HUES64 (cell line): ENCODE results near the gene CRYGD.
"Not testable (repeated sequence)": the region's sequence is repeated elsewhere in the genome, so short reads cannot be mapped to it uniquely, and the experiment has no call there.

Experiments used
- H3K27ac ChIP-seq: 2 replicates; pipeline ENCODE4 v1.7.0; 2013; ENCODE audit warnings: low read depth, low read length, inconsistent platforms
- H3K27me3 ChIP-seq: 2 replicates; pipeline ENCODE4 v1.6.1; 2013; ENCODE audit warnings: mild to moderate bottlenecking, low read length; ENCODE audit not compliant: insufficient read depth
- H3K36me3 ChIP-seq: 2 replicates; pipeline ENCODE4 v1.6.1; 2013; ENCODE audit warnings: mild to moderate bottlenecking, low read length; ENCODE audit not compliant: insufficient read depth
- H3K4me1 ChIP-seq: 2 replicates; pipeline ENCODE4 v1.6.1; 2013; ENCODE audit warnings: mild to moderate bottlenecking, low read length, moderate library complexity; ENCODE audit not compliant: insufficient read depth
- H3K4me3 ChIP-seq: 2 replicates; pipeline ENCODE4 v1.5.1; 2013; ENCODE audit warnings: mild to moderate bottlenecking, low read length, moderate library complexity
- H3K9ac ChIP-seq: 2 replicates; pipeline ENCODE4 v1.6.1; 2013; ENCODE audit warnings: mild to moderate bottlenecking, low read depth, low read length
- H3K9me3 ChIP-seq: 2 replicates; pipeline ENCODE4 v1.6.1; 2013; ENCODE audit warnings: low read depth, low read length; ENCODE audit not compliant: insufficient read depth
- WGBS: fragments of 150-250, 120-280 bp; methylation state at CpG from one replicate; pipeline ENCODE4 v1.1.7; 2013; ENCODE audit warnings: missing lambda C conversion rate; 5-methylcytosine and 5-hydroxymethylcytosine counted together

CRYGD gene

GRCh38 chr2:208101716-208102631, 22.4 kb downstream of the CRYGD start:
- Histone ChIP-seq H3K4me3 (no peak overlapping the region), H3K27me3 (no peaks in the 10 kb centered on the region), H3K4me1 (peaks cover 12% of the 10 kb centered on the region), H3K9ac (no peak overlapping the region), H3K9me3 (no peaks in the 10 kb centered on the region), H3K36me3 (no peaks in the 10 kb centered on the region), H3K27ac (no peak overlapping the region)
- 46% methylated on average over 10 of the region's 10 CpGs for WGBS

DNA sequence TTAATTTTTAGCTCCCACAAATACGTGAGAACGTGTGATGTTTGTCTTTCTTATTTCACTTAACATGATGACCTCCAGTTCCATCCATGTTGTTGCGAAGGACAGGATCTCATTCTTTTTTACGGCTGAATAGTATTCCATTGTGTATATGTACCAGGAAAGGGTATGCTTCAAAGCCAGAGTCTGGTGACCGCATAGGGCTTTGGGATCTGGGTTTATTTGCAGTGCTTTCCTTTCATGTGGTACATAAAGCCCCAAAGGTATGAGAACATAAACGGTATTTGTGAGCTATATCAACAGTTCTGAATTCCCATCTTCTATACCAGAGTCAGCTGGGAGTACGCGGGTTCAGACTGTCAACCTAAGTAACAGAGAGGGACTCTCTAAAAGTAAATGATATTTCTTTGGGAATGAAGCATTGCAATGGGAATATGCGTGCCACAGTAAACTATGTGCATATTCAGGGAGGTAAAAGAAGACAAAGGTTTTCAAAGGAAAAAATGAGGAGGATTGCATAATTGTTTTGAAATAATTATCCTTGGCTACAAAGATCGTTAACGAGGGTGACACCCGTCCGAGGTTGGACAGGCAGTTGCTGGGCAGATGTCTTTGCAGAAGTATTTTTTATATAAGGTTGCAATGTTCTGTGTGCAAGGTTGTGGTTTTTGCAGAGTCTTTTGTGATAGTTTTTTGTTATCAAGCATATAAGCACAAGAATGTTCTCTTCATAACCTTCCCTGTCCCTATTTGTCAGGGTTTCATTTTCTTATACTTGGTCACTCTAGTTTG, 24.4 kb downstream of the CRYGD start:
- Histone ChIP-seq H3K9me3 (no peaks in the 10 kb centered on the region), H3K36me3 (no peaks in the 10 kb centered on the region), H3K4me3 (no peak overlapping the region), H3K9ac (no peak overlapping the region), H3K4me1 (peaks cover 11% of the 10 kb centered on the region; the same call in 1 of the 2 replicates), H3K27me3 (no peaks in the 10 kb centered on the region), H3K27ac (no peak overlapping the region)
- 79% methylated on average over 13 of the region's 13 CpGs for WGBS

GRCh38 chr2:208098701-208099100, 25.6 kb downstream of the CRYGD start:
- not testable (repeated sequence) for H3K9ac ChIP-seq, H3K4me1 ChIP-seq, H3K27me3 ChIP-seq, H3K4me3 ChIP-seq, H3K36me3 ChIP-seq, H3K27ac ChIP-seq, H3K9me3 ChIP-seq
- 95% methylated on average over 1 of the region's 1 CpG for WGBS

DNA sequence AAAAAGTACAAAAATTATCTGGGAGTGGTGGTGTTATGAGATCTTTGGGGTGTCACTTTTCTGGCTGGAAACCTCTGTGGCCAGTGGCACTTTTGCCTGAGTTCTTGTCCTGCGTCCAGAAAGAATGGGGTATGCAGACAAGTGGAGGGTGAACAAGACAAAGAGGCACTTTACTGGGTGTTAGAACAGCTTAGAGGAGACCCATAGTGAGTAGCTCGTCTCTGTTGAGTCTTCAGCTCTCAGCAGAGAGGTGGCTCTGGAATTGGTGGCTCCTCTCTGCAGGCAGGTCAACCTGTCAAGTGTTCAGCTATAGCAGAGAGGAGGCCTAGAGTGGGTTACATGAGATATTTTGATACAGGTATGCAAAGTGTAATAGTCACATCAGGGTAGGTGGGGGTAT, 26.1 kb downstream of the CRYGD start:
- H3K36me3 ChIP-seq, result no peaks in the 10 kb centered on the region
- H3K4me3 ChIP-seq, result no peak overlapping the region
- H3K4me1 ChIP-seq, result no peaks in the 10 kb centered on the region
- H3K9me3 ChIP-seq, result no peaks in the 10 kb centered on the region
- H3K9ac ChIP-seq, result no peak overlapping the region
- no peak overlapping the region for H3K27ac ChIP-seq
- WGBS, result 88% methylated on average over 2 of the region's 2 CpGs
- no peaks in the 10 kb centered on the region for H3K27me3 ChIP-seq

GRCh38 chr2:208097801-208098200, 26.5 kb downstream of the CRYGD start:
- H3K27ac ChIP-seq, result no peak overlapping the region
- H3K4me3 ChIP-seq, result no peak overlapping the region
- no peaks in the 10 kb centered on the region for H3K36me3 ChIP-seq
- H3K9ac ChIP-seq, result no peak overlapping the region
- H3K4me1 ChIP-seq, result no peaks in the 10 kb centered on the region
- WGBS, result 91% methylated on average over 5 of the region's 5 CpGs
- H3K27me3 ChIP-seq, result no peaks in the 10 kb centered on the region
- no peaks in the 10 kb centered on the region for H3K9me3 ChIP-seq

DNA sequence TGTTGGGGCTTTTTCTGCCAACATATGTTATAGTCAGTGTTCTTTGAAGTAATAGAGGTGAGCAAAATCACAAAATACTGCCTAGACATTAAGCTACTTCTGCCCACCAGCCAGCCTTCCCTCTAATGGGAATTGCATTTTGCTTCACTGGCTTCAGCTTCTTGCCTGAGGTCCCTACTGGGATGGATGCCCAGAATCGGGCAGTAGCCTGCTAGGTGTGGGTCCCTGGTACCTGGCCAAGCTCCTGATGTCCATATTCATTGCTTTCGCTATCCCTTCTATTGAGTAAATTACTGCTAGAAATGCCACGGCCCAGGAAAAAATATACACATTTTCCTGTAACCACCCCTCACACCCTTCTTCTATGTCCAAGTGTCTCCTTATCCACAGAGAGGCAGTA, 27.0 kb downstream of the CRYGD start:
- H3K4me1 ChIP-seq, result no peaks in the 10 kb centered on the region
- no peaks in the 10 kb centered on the region for H3K9me3 ChIP-seq
- H3K27me3 ChIP-seq, result no peaks in the 10 kb centered on the region
- no peak overlapping the region for H3K27ac ChIP-seq
- H3K9ac ChIP-seq, result no peak overlapping the region
- no peak overlapping the region for H3K4me3 ChIP-seq
- 91% methylated on average over 3 of the region's 3 CpGs for WGBS
- H3K36me3 ChIP-seq, result no peaks in the 10 kb centered on the region

- Histone ChIP-seq H3K9me3 (no peaks in the 10 kb centered on the region), H3K36me3 (no peaks in the 10 kb centered on the region), H3K4me3 (no peak overlapping the region), H3K27me3 (no peaks in the 10 kb centered on the region), H3K27ac (no peak overlapping the region), H3K4me1 (no peaks in the 10 kb centered on the region), H3K9ac (no peak overlapping the region)
- WGBS, result 92% methylated on average over 3 of the region's 3 CpGs
Measured at GRCh38 chr2:208096080-208096479, 28.2 kb downstream of the CRYGD start.

DNA sequence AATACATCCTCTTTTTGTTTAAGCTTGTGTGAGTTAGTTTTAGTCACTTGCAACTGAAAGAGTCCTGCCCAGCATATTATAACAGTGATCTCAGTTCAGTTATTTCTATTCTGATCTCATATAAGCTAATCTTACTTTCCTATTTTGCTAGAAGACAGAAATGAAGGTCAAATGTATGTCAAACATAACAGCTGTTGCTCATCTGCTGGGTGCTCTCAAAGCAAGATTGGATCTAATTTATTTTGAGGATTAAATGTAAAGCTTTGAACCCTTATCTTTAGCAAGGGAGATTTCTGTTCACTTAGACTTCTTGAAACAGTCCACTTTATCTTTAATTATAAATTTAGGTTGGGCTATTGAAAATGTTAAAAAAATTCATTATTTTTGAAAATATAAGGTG, 31.2 kb downstream of the CRYGD start:
- Histone ChIP-seq H3K9me3 (no peaks in the 10 kb centered on the region), H3K4me3 (no peak overlapping the region), H3K27ac (no peak overlapping the region), H3K9ac (no peak overlapping the region), H3K4me1 (no peaks in the 10 kb centered on the region), H3K27me3 (no peaks in the 10 kb centered on the region), H3K36me3 (no peaks in the 10 kb centered on the region)

DNA sequence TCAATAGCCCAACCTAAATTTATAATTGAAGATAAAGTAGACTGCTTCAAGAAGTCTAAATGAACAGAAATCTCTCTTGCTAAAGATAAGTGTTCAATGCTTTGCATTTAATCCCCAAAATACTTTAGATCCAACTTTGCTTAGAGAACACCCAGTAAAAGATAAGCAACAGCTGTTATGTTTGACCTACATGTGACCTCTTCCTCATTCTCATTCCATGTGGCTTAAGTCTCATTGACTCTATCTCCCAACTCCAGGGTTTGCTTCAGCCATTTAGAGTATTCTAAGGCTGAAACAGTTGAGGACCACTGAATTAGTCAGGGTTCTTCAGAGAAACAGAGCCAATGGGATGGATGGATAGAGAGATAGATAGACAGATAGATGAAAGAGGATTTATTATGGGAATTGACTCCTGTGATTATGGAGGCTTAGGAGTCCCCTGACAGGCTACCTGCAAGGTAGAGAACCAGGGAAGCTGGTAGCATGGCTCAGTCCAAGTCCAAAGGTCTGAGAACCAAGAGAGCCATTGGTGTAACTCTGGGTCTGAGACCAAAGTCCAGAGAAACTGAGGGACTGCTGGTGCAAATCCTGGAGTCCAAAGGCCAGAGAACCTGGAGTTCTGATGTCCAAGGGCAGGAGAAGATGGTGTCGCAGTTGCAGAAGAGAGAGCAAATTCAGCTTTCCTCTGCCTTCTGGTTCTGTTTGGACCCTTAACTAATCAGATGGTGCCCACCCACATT, 32.1 kb downstream of the CRYGD start:
- no peak overlapping the region for H3K9ac ChIP-seq
- no peaks in the 10 kb centered on the region for H3K9me3 ChIP-seq
- H3K27ac ChIP-seq, result no peak overlapping the region
- H3K36me3 ChIP-seq, result no peaks in the 10 kb centered on the region
- no peak overlapping the region for H3K4me3 ChIP-seq
- H3K27me3 ChIP-seq, result no peaks in the 10 kb centered on the region
- no peaks in the 10 kb centered on the region for H3K4me1 ChIP-seq
- 93% methylated on average over 1 of the region's 1 CpG for WGBS

GRCh38 chr2:208090420-208090819, 33.9 kb downstream of the CRYGD start:
- no peak overlapping the region for H3K9ac ChIP-seq
- H3K4me3 ChIP-seq, result no peak overlapping the region
- no peaks in the 10 kb centered on the region for H3K27me3 ChIP-seq
- H3K36me3 ChIP-seq, result no peaks in the 10 kb centered on the region
- H3K27ac ChIP-seq, result no peak overlapping the region
- H3K4me1 ChIP-seq, result no peaks in the 10 kb centered on the region
- no peaks in the 10 kb centered on the region for H3K9me3 ChIP-seq

DNA sequence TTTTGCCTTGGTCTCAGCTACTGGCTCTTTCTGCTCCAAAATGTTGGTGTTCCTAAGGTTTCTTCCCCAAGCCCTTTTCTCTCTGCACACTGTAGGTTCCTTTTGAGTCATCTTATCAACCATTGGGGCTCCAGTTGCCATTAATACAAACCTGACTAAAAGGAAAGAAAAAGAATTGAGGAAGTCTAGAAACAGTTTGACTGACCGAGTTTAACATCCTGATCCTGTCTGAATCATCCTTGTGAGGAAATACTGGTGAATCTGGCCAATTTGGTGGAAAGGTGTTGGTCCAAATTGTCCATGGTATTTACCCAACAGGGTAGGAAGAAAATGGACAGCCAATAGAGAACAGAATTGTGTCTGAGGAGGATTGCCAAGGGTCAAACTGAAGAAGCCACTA, 38.3 kb downstream of the CRYGD start:
- Histone ChIP-seq H3K27me3 (no peaks in the 10 kb centered on the region), H3K27ac (no peak overlapping the region), H3K9me3 (no peaks in the 10 kb centered on the region), H3K9ac (no peak overlapping the region), H3K4me3 (no peak overlapping the region), H3K4me1 (no peaks in the 10 kb centered on the region), H3K36me3 (no peaks in the 10 kb centered on the region)
- 87% methylated on average over 1 of the region's 1 CpG for WGBS
